Measurements from ENCODE around the gene SCN2B. TPM values are rescaled to one million over a fixed set of nuclear protein-coding genes. Genes with fewer than 3 reads are reported as not detected.

SCN2B gene
- total RNA-seq, 3 donors from 2014 or later: 0.23 to 3.7 (median 0.34) TPM

- intact Hi-C loops (cut with DNase I, micrococcal nuclease): no loop called here
- TF ChIP-seq CTCF (IDR thresholded peaks at IDR 0.05): no peak
- H3K4me3 ChIP-seq: no peak overlapping the region
- ATAC-seq (no peak), DNase-seq (no peak)
- H3K9me3 ChIP-seq: no peaks in the 10 kb centered on the region
- H3K4me1 ChIP-seq (ENCODE audit: low read depth): no peaks in the 10 kb centered on the region
- no peaks in the 10 kb centered on the region for H3K36me3 ChIP-seq (ENCODE audit: low read depth)
Observed at GRCh38 chr11:118138839-118139420, 37.5 kb downstream of the SCN2B start.

GRCh38 chr11:118136801-118137200 is 39.6 kb downstream of the SCN2B start:
- Histone ChIP-seq H3K36me3 (ENCODE audit: low read depth) (no peaks in the 10 kb centered on the region), H3K4me3 (no peak overlapping the region), H3K4me1 (ENCODE audit: low read depth) (no peaks in the 10 kb centered on the region), H3K9me3 (no peaks in the 10 kb centered on the region)
- TF ChIP-seq CTCF (IDR thresholded peaks at IDR 0.05): no peak
- DNase-seq: no peak
- intact Hi-C loops (cut with DNase I, micrococcal nuclease): no loop called here
- peak; percentile 7 for ATAC-seq

- Histone ChIP-seq H3K36me3 (ENCODE audit: low read depth) (no peaks in the 10 kb centered on the region), H3K4me1 (ENCODE audit: low read depth) (no peaks in the 10 kb centered on the region), H3K4me3 (no peak overlapping the region), H3K9me3 (no peaks in the 10 kb centered on the region)
- no peak for TF ChIP-seq CTCF (IDR thresholded peaks at IDR 0.05)
- no peak for DNase-seq
- intact Hi-C loops (cut with DNase I, micrococcal nuclease): no loop called here
- ATAC-seq: peak; percentile 4
Observed at GRCh38 chr11:118136341-118136740, 40.1 kb downstream of the SCN2B start.

- peak; percentile 3 for ATAC-seq
- no peak for DNase-seq
- no peak for TF ChIP-seq CTCF (IDR thresholded peaks at IDR 0.05)
Observed at GRCh38 chr11:118135796-118136165, 40.7 kb downstream of the SCN2B start.

GRCh38 chr11:118135051-118135795 is 41.2 kb downstream of the SCN2B start:
- Histone ChIP-seq H3K9me3 (no peaks in the 10 kb centered on the region), H3K4me1 (ENCODE audit: low read depth) (no peaks in the 10 kb centered on the region), H3K4me3 (no peak overlapping the region), H3K36me3 (ENCODE audit: low read depth) (no peaks in the 10 kb centered on the region)
- intact Hi-C loops (cut with DNase I, micrococcal nuclease): no loop called here
- ATAC-seq (peak; percentile 16), DNase-seq (no peak)
- TF ChIP-seq CTCF (IDR thresholded peaks at IDR 0.05): no peak

More at GRCh38 chr11:118135796-118136165, 40.7 kb downstream of the SCN2B start:
- no peak overlapping the region for H3K4me3 ChIP-seq
- no peaks in the 10 kb centered on the region for H3K9me3 ChIP-seq
- H3K36me3 ChIP-seq (ENCODE audit: low read depth): no peaks in the 10 kb centered on the region
- intact Hi-C loops (cut with DNase I, micrococcal nuclease): no loop called here
- no peaks in the 10 kb centered on the region for H3K4me1 ChIP-seq (ENCODE audit: low read depth)

Data from mucosa of descending colon (tissue), 3 donors.